ENCODE data around the gene EXOSC2.

GRCh38 chr9:130751631-130752355 lies 58.2 kb downstream of the EXOSC2 start:
- TF ChIP-seq CTCF (IDR thresholded peaks at IDR 0.05 in 4 of 5, conservative IDR thresholded peaks at IDR 0.05 in 1 of 5) = no peak
- no peak for TF ChIP-seq POLR2A (IDR thresholded peaks at IDR 0.05)

All from gastrocnemius medialis (tissue), 4 donors.